Fibroblast of the aortic adventitia (primary cell): ENCODE data around the gene MAGEA3. TPM values are rescaled to one million over a fixed set of nuclear protein-coding genes. Genes with fewer than 3 reads are reported as not detected.
"Not testable (repeated sequence)": the region's sequence is repeated elsewhere in the genome, so short reads cannot be mapped to it uniquely, and the experiment has no call there.

Source experiments
- DNase-seq: peaks from one replicate; pipeline ENCODE4 v3.0.0-alpha.2; 2010; ENCODE audit warnings: low read depth
- H3K4me3 ChIP-seq: 2 replicates; pipeline ENCODE4 v1.5.1; 2011; ENCODE audit warnings: low read depth, mild to moderate bottlenecking, control low read depth, low read length, moderate library complexity
- CTCF ChIP-seq: IDR thresholded peaks from 2 replicates; pipeline ENCODE4 v1.5.1; 2011; ENCODE audit warnings: mild to moderate bottlenecking, low read length, control low read depth, inconsistent platforms; ENCODE audit not compliant: insufficient read depth
- total RNA-seq: library from RNA; depleted of rRNA; stranded (reverse); fragments of >200 nt; gene quantifications from 2 replicates; pipeline ENCODE4 v1.2.3, GENCODE V29; 2012; ENCODE audit warnings: low replicate concordance

MAGEA3 gene
- total RNA-seq = not detected in 2 replicates

DNA sequence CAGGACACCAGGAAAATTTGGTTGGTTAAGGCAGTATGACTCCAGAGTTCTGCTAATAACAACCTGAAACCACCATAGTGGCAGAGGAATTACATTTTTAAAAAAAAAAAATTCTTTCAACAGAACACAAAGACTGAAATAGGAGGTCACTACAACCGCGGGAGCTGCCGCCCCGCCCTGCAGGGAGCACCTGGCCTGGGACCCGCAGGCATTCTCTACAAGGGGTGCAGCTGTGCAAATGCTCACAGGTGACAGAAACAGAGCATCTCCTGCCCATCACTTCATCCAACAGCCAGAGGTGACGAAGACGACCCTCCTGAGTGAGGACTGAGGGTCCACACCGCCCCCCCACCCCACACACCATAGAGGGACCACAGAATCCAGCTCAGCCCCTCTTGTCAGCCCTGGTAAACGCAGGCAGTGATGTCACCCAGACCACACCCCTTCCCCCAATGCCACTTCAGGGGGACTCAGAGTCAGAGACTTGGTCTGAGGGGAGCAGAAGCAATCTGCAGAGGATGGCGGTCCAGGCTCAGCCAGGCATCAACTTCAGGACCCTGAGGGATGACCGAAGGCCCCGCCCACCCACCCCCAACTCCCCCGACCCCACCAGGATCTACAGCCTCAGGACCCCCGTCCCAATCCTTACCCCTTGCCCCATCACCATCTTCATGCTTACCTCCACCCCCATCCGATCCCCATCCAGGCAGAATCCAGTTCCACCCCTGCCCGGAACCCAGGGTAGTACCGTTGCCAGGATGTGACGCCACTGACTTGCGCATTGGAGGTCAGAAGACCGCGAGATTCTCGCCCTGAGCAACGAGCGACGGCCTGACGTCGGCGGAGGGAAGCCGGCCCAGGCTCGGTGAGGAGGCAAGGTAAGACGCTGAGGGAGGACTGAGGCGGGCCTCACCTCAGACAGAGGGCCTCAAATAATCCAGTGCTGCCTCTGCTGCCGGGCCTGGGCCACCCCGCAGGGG, at the start of gene MAGEA3:
Gene MAGEA3, plus strand, starts transcription at position 843 of the 980 bp plus-strand sequence. CDS start 2,039 bp downstream, outside the sequence.
- H3K4me3 ChIP-seq, DNase-seq: not testable (repeated sequence)

GRCh38 chrX:152652060-152652459, 46.5 kb upstream of the MAGEA3 start:
- DNase-seq = no peak
- no peak overlapping the region for H3K4me3 ChIP-seq
- no peak for TF ChIP-seq CTCF

GRCh38 chrX:152652467-152652866, 46.1 kb upstream of the MAGEA3 start:
- TF ChIP-seq CTCF = no peak
- DNase-seq = no peak

GRCh38 chrX:152656087-152656486, 42.5 kb upstream of the MAGEA3 start:
- no peak overlapping the region for H3K4me3 ChIP-seq
- no peak for TF ChIP-seq CTCF
- no peak for DNase-seq

More at GRCh38 chrX:152652467-152652866, 46.1 kb upstream of the MAGEA3 start:
- H3K4me3 ChIP-seq = no peak overlapping the region

DNA sequence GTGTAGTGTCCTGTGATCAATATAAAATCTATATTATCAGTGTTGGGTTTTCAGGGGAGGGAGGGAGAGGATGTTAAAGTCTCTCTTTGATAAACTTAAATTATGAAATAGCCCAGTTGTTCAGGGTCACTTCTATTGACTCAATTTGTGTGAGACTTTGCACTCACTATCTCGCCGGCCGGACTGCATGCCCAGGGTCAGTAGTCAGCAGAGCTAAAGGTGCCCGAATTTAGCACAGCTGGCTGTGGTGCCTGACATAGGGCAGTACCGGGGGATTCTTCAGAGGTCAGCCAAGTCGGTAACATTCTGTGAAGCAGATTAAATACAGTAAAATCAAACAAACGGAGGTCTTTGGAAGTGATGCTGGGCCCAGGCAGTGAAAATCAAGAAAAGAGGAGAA, 41.7 kb upstream of the MAGEA3 start:
- no peak for TF ChIP-seq CTCF
- no peak for DNase-seq
- no peak overlapping the region for H3K4me3 ChIP-seq

DNA sequence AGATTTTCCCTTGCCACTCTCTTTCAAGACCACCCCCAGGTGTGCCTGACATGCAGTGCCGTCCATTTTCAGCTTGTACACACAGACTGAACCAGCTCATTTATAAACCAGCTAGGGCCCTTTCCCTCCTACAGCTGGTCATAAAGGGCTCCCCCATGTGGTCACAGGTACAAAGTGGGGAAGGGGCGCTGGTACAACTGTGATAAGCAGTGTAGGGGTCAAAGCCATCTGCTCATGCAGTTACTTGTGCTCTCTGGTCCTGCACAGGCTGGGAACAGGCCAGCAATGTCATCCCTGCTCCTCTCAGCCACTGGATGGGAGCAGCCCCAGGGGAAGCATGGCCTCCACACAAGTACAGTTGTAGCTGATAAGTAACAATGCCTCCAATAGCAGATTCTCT, 40.3 kb upstream of the MAGEA3 start:
- H3K4me3 ChIP-seq = no peak overlapping the region
- no peak for DNase-seq
- TF ChIP-seq CTCF = no peak

- no peak for DNase-seq
- no peak overlapping the region for H3K4me3 ChIP-seq
- TF ChIP-seq CTCF = no peak
Measured at GRCh38 chrX:152663086-152663485, 35.5 kb upstream of the MAGEA3 start.
